Mesendoderm (in vitro differentiated cells): ENCODE data around the gene SP7. TPM values are rescaled to one million over a fixed set of nuclear protein-coding genes. Genes with fewer than 3 reads are reported as not detected.

Source experiments
- DNase-seq: peaks from one replicate; pipeline ENCODE4 v3.0.0; 2013
- H2AK5ac ChIP-seq: 2 replicates; pipeline ENCODE4 v1.6.1; 2013; ENCODE audit warnings: low read length, inconsistent platforms
- H2BK120ac ChIP-seq: 2 replicates; pipeline ENCODE4 v1.6.1; 2013; ENCODE audit warnings: low read depth, mild to moderate bottlenecking, low read length, moderate library complexity, mixed read lengths
- H2BK15ac ChIP-seq: replicated peaks from 2 replicates; pipeline ENCODE4 v1.6.1; 2013; ENCODE audit warnings: low read depth, mild to moderate bottlenecking, moderate library complexity
- H2BK5ac ChIP-seq: 2 replicates; pipeline ENCODE4 v1.6.1; 2013; ENCODE audit warnings: low read length, inconsistent platforms
- H3K18ac ChIP-seq: 2 replicates; pipeline ENCODE4 v1.6.1; 2013; ENCODE audit warnings: mild to moderate bottlenecking, low read length, mixed read lengths
- H3K23ac ChIP-seq: one replicate; pipeline ENCODE4 v1.6.1; 2013; ENCODE audit warnings: low read length
- H3K27ac ChIP-seq: 2 replicates; pipeline ENCODE4 v1.5.1; 2013; ENCODE audit warnings: low read depth, mild to moderate bottlenecking, inconsistent platforms, low read length, moderate library complexity
- H3K27me3 ChIP-seq: 2 replicates; pipeline ENCODE4 v1.6.1; 2013; ENCODE audit warnings: low read length, control low read depth, mild to moderate bottlenecking, inconsistent platforms; ENCODE audit not compliant: insufficient read depth, poor library complexity
- H3K36me3 ChIP-seq: 2 replicates; pipeline ENCODE4 v1.6.1; 2013; ENCODE audit warnings: low read length, inconsistent platforms; ENCODE audit not compliant: control insufficient read depth, insufficient read depth
- H3K4ac ChIP-seq: one replicate; pipeline ENCODE4 v1.6.1; 2013; ENCODE audit warnings: low read depth, mild to moderate bottlenecking, low read length, moderate library complexity
- H3K4me1 ChIP-seq: 2 replicates; pipeline ENCODE4 v1.6.1; 2013; ENCODE audit warnings: low read depth, low read length, inconsistent platforms; ENCODE audit not compliant: control insufficient read depth
- H3K4me2 ChIP-seq: 2 replicates; pipeline ENCODE4 v1.6.1; 2013; ENCODE audit warnings: low read length
- H3K4me3 ChIP-seq: 2 replicates; pipeline ENCODE4 v1.5.1; 2013; ENCODE audit warnings: mild to moderate bottlenecking, low read length
- H3K56ac ChIP-seq: one replicate; pipeline ENCODE4 v1.6.1; 2013; ENCODE audit warnings: low read length
- H3K79me1 ChIP-seq: 2 replicates; pipeline ENCODE4 v1.6.1; 2013; ENCODE audit warnings: low read length, inconsistent platforms
- H3K79me2 ChIP-seq: 2 replicates; pipeline ENCODE4 v1.6.1; 2013; ENCODE audit warnings: mild to moderate bottlenecking, low read length; ENCODE audit not compliant: control insufficient read depth, insufficient read depth
- H3K9ac ChIP-seq: 2 replicates; pipeline ENCODE4 v1.6.1; 2013; ENCODE audit warnings: low read length, inconsistent platforms
- H4K5ac ChIP-seq: one replicate; pipeline ENCODE4 v1.6.1; 2013; ENCODE audit warnings: low read length
- H4K8ac ChIP-seq: one replicate; pipeline ENCODE4 v1.6.1; 2013; ENCODE audit warnings: low read depth, mild to moderate bottlenecking, control low read depth, low read length, moderate library complexity
- WGBS: extraction: QIAGEN DNeasy Blood & Tissue Kit; methylation state at CpG from one replicate; pipeline ENCODE4 v1.1.7; 2013; ENCODE audit warnings: low lambda C conversion rate, missing lambda C conversion rate; ENCODE audit not compliant: insufficient coverage; ENCODE audit errors: extremely low coverage; 5-methylcytosine and 5-hydroxymethylcytosine counted together
- polyA plus RNA-seq, 2 experiments: library from polyadenylated mRNA; stranded (reverse); fragments of 200-250 nt; gene quantifications; one replicate each; pipeline ENCODE4 v1.2.3, GENCODE V29; 2013

Gene SP7
- 0.10 TPM for polyA plus RNA-seq (2013, experiment 1 of 2)
- 0.04 TPM for polyA plus RNA-seq (2013, experiment 2 of 2)

DNA sequence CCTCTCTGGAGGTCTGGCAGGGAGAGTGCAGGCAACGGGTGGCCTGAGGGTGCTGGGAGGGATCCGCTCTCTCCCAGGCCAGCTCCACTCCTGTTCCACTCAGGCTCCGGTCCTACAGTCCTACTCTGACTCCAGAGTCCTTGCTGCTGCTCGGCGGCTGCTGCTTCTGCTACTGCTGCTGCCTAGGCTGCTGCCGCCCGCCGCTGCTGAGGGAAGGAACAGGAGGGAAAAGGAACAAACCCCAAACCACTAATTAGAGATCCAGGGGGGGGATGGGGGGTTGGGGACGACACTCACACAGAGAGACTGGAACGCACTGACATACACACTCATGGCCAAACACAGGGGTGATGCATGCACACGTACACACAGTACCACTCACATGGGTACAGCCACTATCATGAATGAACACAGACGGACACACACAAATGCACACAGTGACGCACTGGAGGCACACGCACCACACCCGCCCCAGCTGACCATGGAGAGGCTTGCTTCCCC lies at the start of gene SP7:
Gene SP7 (minus strand): TSS at position 174 of the 501 bp plus-strand sequence. CDS start 708 bp downstream, outside the sequence.
- H3K9ac ChIP-seq, result peak within 1 kb of the TSS; percentile 27
- H3K36me3 ChIP-seq, result no peaks in the 10 kb centered on the region
- H2BK120ac ChIP-seq, result no peak within 1 kb of the TSS
- WGBS, result no CpG with 5 or more reads among the region's 15 CpGs
- no peak for DNase-seq
- H3K4me2 ChIP-seq, result no peak within 1 kb of the TSS
- H3K4me1 ChIP-seq, result peaks cover 13% of the 10 kb centered on the region
- H3K18ac ChIP-seq, result peak within 1 kb of the TSS; percentile 2
- no peak within 1 kb of the TSS for H4K5ac ChIP-seq
- H3K4ac ChIP-seq, result no peak within 1 kb of the TSS
- no peak within 1 kb of the TSS for H3K23ac ChIP-seq
- H3K27ac ChIP-seq, result no peak within 1 kb of the TSS
- no peak within 1 kb of the TSS for H3K4me3 ChIP-seq
- H3K79me2 ChIP-seq, result no peaks in the 10 kb centered on the region
- H3K56ac ChIP-seq, result peak within 1 kb of the TSS; percentile 8
- H3K27me3 ChIP-seq, result no peaks in the 10 kb centered on the region
- no peak within 1 kb of the TSS for H4K8ac ChIP-seq
- H2BK15ac ChIP-seq, result no peak within 1 kb of the TSS
- no peaks in the 10 kb centered on the region for H3K79me1 ChIP-seq
- H2AK5ac ChIP-seq, result peak within 1 kb of the TSS; percentile 50
- peak within 1 kb of the TSS; percentile 13 for H2BK5ac ChIP-seq

DNA sequence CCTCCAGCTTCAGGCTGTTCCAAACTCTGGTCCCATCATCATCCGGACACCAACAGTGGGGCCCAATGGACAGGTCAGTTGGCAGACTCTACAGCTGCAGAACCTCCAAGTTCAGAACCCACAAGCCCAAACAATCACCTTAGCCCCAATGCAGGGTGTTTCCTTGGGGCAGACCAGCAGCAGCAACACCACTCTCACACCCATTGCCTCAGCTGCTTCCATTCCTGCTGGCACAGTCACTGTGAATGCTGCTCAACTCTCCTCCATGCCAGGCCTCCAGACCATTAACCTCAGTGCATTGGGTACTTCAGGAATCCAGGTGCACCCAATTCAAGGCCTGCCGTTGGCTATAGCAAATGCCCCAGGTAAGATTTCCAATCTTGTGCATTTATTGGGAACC lies 47.1 kb upstream of the SP7 start:
- no peak overlapping the region for H3K4ac ChIP-seq
- H3K36me3 ChIP-seq, result peaks cover 11% of the 10 kb centered on the region
- H2BK15ac ChIP-seq, result no peak overlapping the region
- peaks cover 16% of the 10 kb centered on the region for H3K79me1 ChIP-seq
- peak overlapping the region; percentile 73 for H3K23ac ChIP-seq
- WGBS, result no CpG with 5 or more reads among the region's 2 CpGs
- no peak overlapping the region for H4K8ac ChIP-seq
- H3K79me2 ChIP-seq, result peaks cover 47% of the 10 kb centered on the region
- peak overlapping the region; percentile 12 for H3K4me3 ChIP-seq
- peak overlapping the region; percentile 49 for H3K4me2 ChIP-seq
- DNase-seq, result no peak
- H3K18ac ChIP-seq, result no peak overlapping the region
- H3K56ac ChIP-seq, result peak overlapping the region; percentile 66
- no peaks in the 10 kb centered on the region for H3K27me3 ChIP-seq
- no peak overlapping the region for H2BK5ac ChIP-seq
- no peak overlapping the region for H4K5ac ChIP-seq
- H3K4me1 ChIP-seq, result peaks cover 15% of the 10 kb centered on the region
- peak overlapping the region; percentile 61 for H3K9ac ChIP-seq
- no peak overlapping the region for H3K27ac ChIP-seq
- H2AK5ac ChIP-seq, result no peak overlapping the region
- H2BK120ac ChIP-seq, result no peak overlapping the region

DNA sequence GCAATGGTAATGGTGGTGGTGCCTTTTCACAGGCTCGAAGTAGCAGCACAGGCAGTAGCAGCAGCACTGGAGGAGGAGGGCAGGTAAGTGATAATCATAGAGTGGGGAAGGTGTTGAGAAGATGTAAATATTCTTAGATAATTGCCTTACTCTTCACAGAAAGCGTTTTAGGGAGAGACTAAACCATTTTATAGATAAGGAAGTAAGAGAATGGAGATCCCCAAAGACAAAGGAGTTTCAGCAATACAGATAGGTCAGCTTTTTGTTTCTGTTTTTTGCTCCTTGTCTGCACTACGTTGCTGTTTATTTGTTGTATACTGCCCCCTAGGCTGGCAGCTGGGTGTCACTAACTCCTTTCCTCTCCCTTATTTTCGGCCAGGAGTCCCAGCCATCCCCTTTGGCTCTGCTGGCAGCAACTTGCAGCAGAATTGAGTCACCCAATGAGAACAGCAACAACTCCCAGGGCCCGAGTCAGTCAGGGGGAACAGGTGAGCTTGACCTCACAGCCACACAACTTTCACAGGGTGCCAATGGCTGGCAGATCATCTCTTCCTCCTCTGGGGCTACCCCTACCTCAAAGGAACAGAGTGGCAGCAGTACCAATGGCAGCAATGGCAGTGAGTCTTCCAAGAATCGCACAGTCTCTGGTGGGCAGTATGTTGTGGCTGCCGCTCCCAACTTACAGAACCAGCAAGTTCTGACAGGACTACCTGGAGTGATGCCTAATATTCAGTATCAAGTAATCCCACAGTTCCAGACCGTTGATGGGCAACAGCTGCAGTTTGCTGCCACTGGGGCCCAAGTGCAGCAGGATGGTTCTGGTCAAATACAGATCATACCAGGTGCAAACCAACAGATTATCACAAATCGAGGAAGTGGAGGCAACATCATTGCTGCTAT lies 45.8 kb upstream of the SP7 start:
- Histone ChIP-seq H3K79me1 (peaks cover 13% of the 10 kb centered on the region), H3K4me3 (no peak overlapping the region), H2BK120ac (no peak overlapping the region), H3K4me2 (peak overlapping the region; percentile 85), H2BK5ac (no peak overlapping the region), H4K8ac (no peak overlapping the region), H4K5ac (no peak overlapping the region), H3K9ac (peak overlapping the region; percentile 82), H3K4ac (no peak overlapping the region), H3K4me1 (peaks cover 15% of the 10 kb centered on the region), H3K79me2 (peaks cover 39% of the 10 kb centered on the region), H3K56ac (peak overlapping the region; percentile 85), H3K18ac (no peak overlapping the region), H3K23ac (no peak overlapping the region), H2BK15ac (no peak overlapping the region), H3K27me3 (no peaks in the 10 kb centered on the region), H3K36me3 (peaks cover 11% of the 10 kb centered on the region), H2AK5ac (peak overlapping the region; percentile 27), H3K27ac (peak overlapping the region; percentile 86)
- peak; percentile 91 for DNase-seq
- WGBS, result no CpG with 5 or more reads among the region's 9 CpGs

GRCh38 chr12:53380794-53381730 lies 44.9 kb upstream of the SP7 start:
- no peak overlapping the region for H3K4ac ChIP-seq
- no CpG with 5 or more reads among the region's 21 CpGs for WGBS
- no peaks in the 10 kb centered on the region for H3K27me3 ChIP-seq
- H3K23ac ChIP-seq, result no peak overlapping the region
- peak overlapping the region; percentile 82 for H2BK5ac ChIP-seq
- H3K36me3 ChIP-seq, result peaks cover 11% of the 10 kb centered on the region
- peak overlapping the region; percentile 86 for H3K27ac ChIP-seq
- H2AK5ac ChIP-seq, result peak overlapping the region; percentile 97
- DNase-seq, result peak; percentile 77
- H4K8ac ChIP-seq, result no peak overlapping the region
- peak overlapping the region; percentile 14 for H3K4me3 ChIP-seq
- no peak overlapping the region for H2BK15ac ChIP-seq
- peak overlapping the region; percentile 85 for H3K56ac ChIP-seq
- H3K79me1 ChIP-seq, result peaks cover 13% of the 10 kb centered on the region
- peaks cover 15% of the 10 kb centered on the region for H3K4me1 ChIP-seq
- H2BK120ac ChIP-seq, result no peak overlapping the region
- peak overlapping the region; percentile 82 for H3K9ac ChIP-seq
- H3K4me2 ChIP-seq, result peak overlapping the region; percentile 85
- peak overlapping the region; percentile 51 for H3K18ac ChIP-seq
- peaks cover 35% of the 10 kb centered on the region for H3K79me2 ChIP-seq
- no peak overlapping the region for H4K5ac ChIP-seq

DNA sequence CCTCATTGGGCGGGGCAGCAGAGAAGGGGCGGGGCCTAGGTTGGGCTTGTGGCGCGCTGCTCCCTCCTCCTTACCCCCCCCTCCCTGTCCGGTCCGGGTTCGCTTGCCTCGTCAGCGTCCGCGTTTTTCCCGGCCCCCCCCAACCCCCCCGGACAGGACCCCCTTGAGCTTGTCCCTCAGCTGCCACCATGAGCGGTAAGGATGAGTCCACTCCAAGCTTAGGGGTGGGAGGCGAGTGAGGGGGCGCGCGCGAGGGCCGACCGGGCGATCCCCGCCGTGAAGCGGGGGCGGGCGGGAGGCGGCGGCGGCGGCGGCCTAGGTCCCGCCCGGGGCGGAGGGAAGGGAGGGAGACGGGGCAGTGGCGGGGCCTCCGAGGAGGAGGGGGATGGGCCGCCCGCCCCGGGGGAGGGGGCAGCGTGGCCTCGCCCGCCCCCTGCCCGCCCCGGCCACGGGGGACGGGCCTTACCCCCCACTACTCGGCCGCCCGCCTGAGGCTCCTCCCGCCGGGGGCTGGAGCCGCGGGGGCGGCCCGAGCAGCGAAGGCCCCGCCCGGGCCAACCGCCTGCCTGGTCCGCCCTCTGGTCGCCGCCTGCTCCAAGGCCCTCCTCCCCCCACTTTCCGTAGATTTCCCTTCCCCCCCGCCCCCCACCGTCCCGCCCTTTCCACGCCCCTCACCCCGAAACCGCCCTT lies 44.1 kb upstream of the SP7 start, which contains the start of gene SP1:
Gene SP1 (plus strand): TSS at position 73 of the 690 bp plus-strand sequence. CDS start 116 bp downstream, at position 189.
- Histone ChIP-seq H3K27ac (peak within 1 kb of the TSS; percentile 96), H2BK120ac (peak within 1 kb of the TSS; percentile 89), H2BK15ac (no peak within 1 kb of the TSS), H3K18ac (peak within 1 kb of the TSS; percentile 100), H2AK5ac (peak within 1 kb of the TSS; percentile 2), H2BK5ac (peak within 1 kb of the TSS; percentile 66), H3K79me1 (peaks cover 13% of the 10 kb centered on the region), H3K56ac (peak within 1 kb of the TSS; percentile 95), H3K9ac (peak within 1 kb of the TSS; percentile 82), H4K5ac (peak within 1 kb of the TSS; percentile 54), H3K4me1 (peaks cover 15% of the 10 kb centered on the region), H3K27me3 (no peaks in the 10 kb centered on the region), H3K23ac (no peak within 1 kb of the TSS), H3K4ac (peak within 1 kb of the TSS; percentile 100), H3K4me2 (peak within 1 kb of the TSS; percentile 62), H3K36me3 (peaks cover 11% of the 10 kb centered on the region), H3K4me3 (peak within 1 kb of the TSS; percentile 23), H3K79me2 (peaks cover 31% of the 10 kb centered on the region), H4K8ac (peak within 1 kb of the TSS; percentile 84)
- no CpG with 5 or more reads among the region's 71 CpGs for WGBS
- peak; percentile 95 for DNase-seq
